Astrocyte of the cerebellum (primary cell): ENCODE measurements around the gene CCL16.
"Not testable (repeated sequence)": the region's sequence is repeated elsewhere in the genome, so short reads cannot be mapped to it uniquely, and the experiment has no call there.

Experiments used
- DNase-seq: peaks from one replicate; pipeline ENCODE4 v3.0.0-alpha.2; 2011; ENCODE audit warnings: low read depth
- H3K4me3 ChIP-seq: 2 replicates; pipeline ENCODE4 v1.5.1; 2011; ENCODE audit warnings: mild to moderate bottlenecking, low read depth, low read length, moderate library complexity
- in situ Hi-C: cut with HindIII; loops from 2 replicates; pipeline ENCODE4 v1.10.0; 2017; ENCODE audit warnings: low sequenced_read_pairs
- TF ChIP-seq, protein P1 (sequence below): IDR thresholded peaks from 2 replicates; pipeline ENCODE4 v1.5.1; 2012; ENCODE audit warnings: low read length, low read depth, moderate library complexity, mild to moderate bottlenecking; ENCODE audit errors: missing control alignments

The CCL16 gene

GRCh38 chr17:36016555-36016954 is 35.3 kb upstream of the CCL16 start:
- TF ChIP-seq, protein P1, sequence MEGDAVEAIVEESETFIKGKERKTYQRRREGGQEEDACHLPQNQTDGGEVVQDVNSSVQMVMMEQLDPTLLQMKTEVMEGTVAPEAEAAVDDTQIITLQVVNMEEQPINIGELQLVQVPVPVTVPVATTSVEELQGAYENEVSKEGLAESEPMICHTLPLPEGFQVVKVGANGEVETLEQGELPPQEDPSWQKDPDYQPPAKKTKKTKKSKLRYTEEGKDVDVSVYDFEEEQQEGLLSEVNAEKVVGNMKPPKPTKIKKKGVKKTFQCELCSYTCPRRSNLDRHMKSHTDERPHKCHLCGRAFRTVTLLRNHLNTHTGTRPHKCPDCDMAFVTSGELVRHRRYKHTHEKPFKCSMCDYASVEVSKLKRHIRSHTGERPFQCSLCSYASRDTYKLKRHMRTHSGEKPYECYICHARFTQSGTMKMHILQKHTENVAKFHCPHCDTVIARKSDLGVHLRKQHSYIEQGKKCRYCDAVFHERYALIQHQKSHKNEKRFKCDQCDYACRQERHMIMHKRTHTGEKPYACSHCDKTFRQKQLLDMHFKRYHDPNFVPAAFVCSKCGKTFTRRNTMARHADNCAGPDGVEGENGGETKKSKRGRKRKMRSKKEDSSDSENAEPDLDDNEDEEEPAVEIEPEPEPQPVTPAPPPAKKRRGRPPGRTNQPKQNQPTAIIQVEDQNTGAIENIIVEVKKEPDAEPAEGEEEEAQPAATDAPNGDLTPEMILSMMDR = no peak
- no peak for DNase-seq
- in situ Hi-C loops = no loop called here
- H3K4me3 ChIP-seq = no peak overlapping the region

DNA sequence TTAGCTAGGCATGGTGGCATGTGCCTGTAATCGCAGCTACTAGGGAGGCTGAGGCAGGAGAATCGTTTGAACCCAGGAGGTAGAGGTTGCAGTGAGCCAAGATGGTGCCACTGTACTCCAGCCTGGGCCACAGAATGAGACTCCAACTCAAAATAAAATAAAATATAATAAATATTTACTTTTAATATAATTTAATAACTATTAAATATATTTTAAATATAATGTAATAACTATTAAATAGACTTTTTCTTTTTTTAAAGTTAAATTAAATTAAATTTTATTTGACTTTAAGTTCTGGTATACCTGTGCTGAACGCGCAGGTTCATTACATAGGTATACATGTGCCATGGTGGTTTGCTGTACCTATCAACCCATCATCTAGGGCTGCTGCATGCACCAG is 34.6 kb upstream of the CCL16 start:
- DNase-seq, H3K4me3 ChIP-seq, in situ Hi-C loops: not testable (repeated sequence)

GRCh38 chr17:36014946-36015345 is 33.6 kb upstream of the CCL16 start:
- no peak overlapping the region for H3K4me3 ChIP-seq
- TF ChIP-seq, protein P1 = no peak
- no peak for DNase-seq
- in situ Hi-C loops = no loop called here

- TF ChIP-seq, protein P1 = no peak
- H3K4me3 ChIP-seq = no peak overlapping the region
- no peak for DNase-seq
- in situ Hi-C loops = no loop called here
Measured at GRCh38 chr17:36011201-36011600, 29.9 kb upstream of the CCL16 start.

DNA sequence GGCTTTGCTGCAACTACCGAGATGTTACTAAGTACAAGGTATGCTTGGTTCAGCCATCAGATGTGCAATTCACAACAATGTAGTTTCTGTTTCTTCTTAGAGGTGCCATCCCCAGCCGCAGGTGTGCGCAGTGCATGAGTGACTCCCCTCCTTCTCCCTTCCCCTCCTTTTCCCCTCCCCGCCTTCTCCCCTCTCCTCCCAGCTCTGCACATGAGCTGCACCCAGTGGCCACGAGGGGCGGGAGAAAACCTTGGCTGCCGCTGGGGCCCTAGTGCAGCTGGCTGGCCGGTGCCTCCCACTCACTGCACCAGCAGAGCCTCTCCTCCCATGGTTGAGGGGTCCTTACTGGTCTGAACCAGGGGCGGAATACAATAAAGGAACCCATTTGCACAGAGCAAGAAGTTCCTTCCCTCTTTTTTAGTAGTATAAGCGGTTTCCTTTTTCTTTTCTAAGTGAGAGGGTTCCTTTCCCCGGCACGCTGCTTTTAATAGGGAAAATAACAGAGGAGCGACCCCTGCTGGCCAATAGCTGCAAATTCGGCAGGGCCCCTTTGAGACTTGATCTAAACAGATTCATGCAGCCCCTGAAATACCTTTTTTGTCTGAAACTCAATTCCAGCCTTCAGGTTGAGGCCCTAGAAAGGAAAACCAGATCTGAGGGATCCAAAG is 27.8 kb upstream of the CCL16 start:
- H3K4me3 ChIP-seq = no peak overlapping the region
- DNase-seq = no peak
- in situ Hi-C loops = no loop called here
- TF ChIP-seq, protein P1 = peak; percentile 11

- DNase-seq = no peak
- H3K4me3 ChIP-seq = no peak overlapping the region
- TF ChIP-seq, protein P1 = no peak
- in situ Hi-C loops = no loop called here
Measured at GRCh38 chr17:36004594-36005108, 23.4 kb upstream of the CCL16 start.

- no peak overlapping the region for H3K4me3 ChIP-seq
- TF ChIP-seq, protein P1 = no peak
- in situ Hi-C loops = no loop called here
- no peak for DNase-seq
Measured at GRCh38 chr17:36002631-36003030, 21.3 kb upstream of the CCL16 start.
